Effector memory CD4-positive, alpha-beta T cell (primary cell): Measurements from ENCODE around the gene DNAJC21.

Experiments
- DNase-seq, 3 donors: peaks; one replicate each; pipeline ENCODE4 v3.0.0-alpha.2; 2020
- H3K27ac ChIP-seq: 2 replicates; pipeline ENCODE4 v1.7.0; 2013; ENCODE audit warnings: mild to moderate bottlenecking, low read length, moderate library complexity; ENCODE audit not compliant: insufficient read depth, poor library complexity, severe bottlenecking
- H3K27me3 ChIP-seq: replicated peaks from 2 replicates; pipeline ENCODE4 v1.7.0; 2013; ENCODE audit warnings: mild to moderate bottlenecking, low read length; ENCODE audit not compliant: insufficient read depth, control insufficient read depth, poor library complexity, severe bottlenecking
- H3K36me3 ChIP-seq: 2 replicates; pipeline ENCODE4 v1.7.0; 2013; ENCODE audit warnings: mild to moderate bottlenecking, low read length, moderate library complexity; ENCODE audit not compliant: control insufficient read depth, insufficient read depth
- H3K4me1 ChIP-seq: 2 replicates; pipeline ENCODE4 v1.7.0; 2013; ENCODE audit warnings: low read length, mild to moderate bottlenecking; ENCODE audit not compliant: control insufficient read depth, insufficient read depth, poor library complexity, severe bottlenecking
- H3K4me3 ChIP-seq: 2 replicates; pipeline ENCODE4 v1.7.0; 2013; ENCODE audit warnings: low read length, low read depth, mild to moderate bottlenecking; ENCODE audit not compliant: insufficient read depth, poor library complexity, severe bottlenecking
- H3K9me3 ChIP-seq: 2 replicates; pipeline ENCODE4 v1.7.0; 2013; ENCODE audit warnings: mild to moderate bottlenecking, low read length, moderate library complexity; ENCODE audit not compliant: control insufficient read depth

DNAJC21 gene

DNA sequence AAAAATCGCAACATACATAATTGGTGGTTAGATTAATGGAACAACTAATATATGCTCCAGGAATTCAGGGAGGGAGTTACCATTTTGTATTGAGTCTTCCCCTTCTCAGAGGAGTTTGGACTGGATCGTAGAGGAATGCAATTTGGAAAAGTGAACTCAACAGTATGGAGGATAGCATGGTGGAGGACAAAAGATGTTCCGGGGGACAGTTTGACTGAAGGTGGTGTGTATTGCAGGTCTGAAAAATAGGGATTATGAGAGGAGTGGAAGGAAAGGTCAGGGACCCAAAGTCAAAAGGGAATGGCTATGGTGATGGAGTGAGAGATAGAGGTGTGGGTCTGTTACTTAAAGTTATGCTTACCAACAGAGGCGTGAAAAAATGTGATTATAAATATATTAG is 1.5 kb downstream of the DNAJC21 start:
- peaks cover 13% of the 10 kb centered on the region for H3K36me3 ChIP-seq
- H3K4me1 ChIP-seq = peaks cover 11% of the 10 kb centered on the region
- H3K4me3 ChIP-seq = peak overlapping the region; percentile 98
- no peak for DNase-seq
- H3K9me3 ChIP-seq = no peaks in the 10 kb centered on the region
- no peaks in the 10 kb centered on the region for H3K27me3 ChIP-seq
- no peak overlapping the region for H3K27ac ChIP-seq

DNA sequence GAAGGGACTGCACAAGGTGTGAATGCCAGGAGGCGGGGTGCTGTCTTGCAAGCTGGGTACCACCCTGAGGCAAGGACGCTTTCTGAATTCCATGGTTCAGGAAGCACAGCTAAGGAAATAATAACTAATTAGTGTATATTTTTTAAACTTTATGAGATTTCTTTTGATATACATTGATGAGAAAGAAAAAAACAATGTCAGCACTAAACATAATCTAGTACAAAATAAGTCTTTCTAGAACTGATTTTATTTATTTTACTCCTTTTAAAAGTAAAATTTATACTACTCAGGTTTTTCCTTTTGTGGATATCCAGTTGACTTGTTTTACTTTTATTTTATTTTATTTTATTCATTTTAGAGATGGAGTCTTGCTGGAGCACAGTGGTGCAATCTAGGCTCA is 3.6 kb downstream of the DNAJC21 start:
- no peak for DNase-seq
- Histone ChIP-seq H3K4me3 (no peak overlapping the region), H3K36me3 (peaks cover 23% of the 10 kb centered on the region), H3K27me3 (no peaks in the 10 kb centered on the region), H3K4me1 (peaks cover 11% of the 10 kb centered on the region), H3K9me3 (no peaks in the 10 kb centered on the region), H3K27ac (no peak overlapping the region)

DNA sequence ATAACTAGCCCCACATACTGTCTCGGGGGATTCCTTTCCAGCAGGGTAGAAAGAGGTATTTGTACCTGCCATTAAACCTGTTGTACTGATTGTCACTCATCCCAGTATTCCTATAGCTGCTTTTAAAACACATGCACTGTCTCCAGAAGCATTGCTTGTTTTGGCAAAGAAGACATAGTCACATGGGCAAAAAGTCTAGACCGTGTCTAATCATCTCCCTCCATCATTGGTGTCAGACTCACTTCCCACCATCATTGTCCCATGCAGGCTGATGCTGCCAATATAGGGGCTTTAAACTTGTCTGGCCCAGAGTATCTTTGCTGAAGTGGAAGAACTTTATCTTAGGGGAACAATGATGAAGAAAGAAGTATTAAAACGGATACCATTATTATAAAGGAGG is 12.6 kb downstream of the DNAJC21 start:
- H3K4me3 ChIP-seq = no peak overlapping the region
- H3K4me1 ChIP-seq = no peaks in the 10 kb centered on the region
- no peaks in the 10 kb centered on the region for H3K9me3 ChIP-seq
- no peak overlapping the region for H3K27ac ChIP-seq
- DNase-seq = no peak
- peaks cover 64% of the 10 kb centered on the region for H3K36me3 ChIP-seq
- H3K27me3 ChIP-seq = no peaks in the 10 kb centered on the region

DNA sequence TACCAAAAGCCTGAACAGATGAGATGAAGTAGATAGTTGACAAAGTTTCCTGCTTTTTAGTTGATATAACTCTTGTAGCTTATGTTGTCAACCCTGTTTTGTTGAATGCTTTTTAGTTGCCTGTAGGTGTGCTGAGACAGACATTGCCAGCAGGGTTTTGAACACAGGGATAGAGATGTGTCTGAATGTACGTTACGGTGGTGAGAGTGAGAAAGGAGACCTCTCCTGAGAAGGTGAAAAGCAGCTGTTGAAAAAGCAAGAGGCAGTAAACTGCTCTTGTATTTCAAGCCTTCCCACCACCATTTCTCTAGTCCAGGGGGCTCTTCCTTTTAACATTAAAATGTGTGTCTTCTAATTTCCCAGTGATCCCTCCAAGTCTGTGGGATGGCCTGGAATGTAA is 14.7 kb downstream of the DNAJC21 start:
- H3K27me3 ChIP-seq = no peaks in the 10 kb centered on the region
- H3K9me3 ChIP-seq = no peaks in the 10 kb centered on the region
- H3K27ac ChIP-seq = no peak overlapping the region
- peaks cover 47% of the 10 kb centered on the region for H3K36me3 ChIP-seq
- H3K4me1 ChIP-seq = no peaks in the 10 kb centered on the region
- H3K4me3 ChIP-seq = no peak overlapping the region
- no peak for DNase-seq

DNA sequence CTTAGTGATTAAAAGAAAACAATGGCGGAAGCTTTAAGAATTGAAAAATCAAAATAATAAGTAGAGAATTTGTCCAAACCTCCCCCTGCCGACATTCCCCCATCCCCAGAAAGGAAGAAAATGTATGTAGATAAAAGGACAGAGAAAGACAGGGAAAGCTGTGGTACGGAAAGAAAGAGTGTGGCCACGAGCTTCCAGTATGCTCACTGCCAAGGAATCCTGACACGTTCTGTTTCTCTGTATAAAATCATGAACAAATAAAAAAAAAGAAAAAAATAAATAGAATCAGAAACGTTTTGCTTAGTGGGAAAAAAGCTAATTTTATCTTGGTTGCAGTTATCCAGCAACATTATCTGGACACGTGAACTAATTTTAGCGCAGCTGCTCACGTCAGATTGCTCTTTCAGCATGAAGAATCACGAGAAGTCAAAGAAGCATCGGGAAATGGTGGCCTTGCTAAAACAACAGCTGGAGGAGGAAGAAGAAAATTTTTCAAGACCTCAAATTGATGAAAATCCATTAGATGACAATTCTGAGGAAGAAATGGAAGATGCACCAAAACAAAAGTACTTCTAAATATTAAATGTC is 15.2 kb downstream of the DNAJC21 start:
- Histone ChIP-seq H3K9me3 (no peaks in the 10 kb centered on the region), H3K27ac (no peak overlapping the region), H3K36me3 (peaks cover 52% of the 10 kb centered on the region), H3K4me3 (no peak overlapping the region), H3K27me3 (no peaks in the 10 kb centered on the region), H3K4me1 (no peaks in the 10 kb centered on the region)
- no peak for DNase-seq

DNA sequence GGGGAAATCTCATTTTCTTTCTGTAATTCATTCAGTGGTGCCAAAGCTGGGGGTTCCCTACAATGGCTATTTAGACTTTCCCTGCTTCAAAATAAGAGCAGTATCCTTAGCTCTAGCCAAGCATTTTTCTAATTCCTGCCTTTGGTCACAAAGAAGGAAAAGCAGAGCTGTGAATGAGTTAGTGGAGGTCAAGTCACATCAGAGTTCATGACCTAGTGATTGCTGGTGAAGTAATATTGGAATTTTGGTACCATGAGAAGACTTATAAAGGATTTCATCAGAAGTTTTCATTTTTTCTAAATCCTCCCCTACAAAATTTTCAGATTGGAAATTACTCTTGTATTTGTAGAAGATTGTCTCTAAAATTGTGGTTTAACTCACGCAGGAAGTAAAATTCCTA is 28.0 kb downstream of the DNAJC21 start:
- no peak for DNase-seq
- no peaks in the 10 kb centered on the region for H3K9me3 ChIP-seq
- H3K27ac ChIP-seq = no peak overlapping the region
- H3K4me1 ChIP-seq = no peaks in the 10 kb centered on the region
- no peaks in the 10 kb centered on the region for H3K27me3 ChIP-seq
- H3K36me3 ChIP-seq = peaks cover 13% of the 10 kb centered on the region
- H3K4me3 ChIP-seq = no peak overlapping the region

DNA sequence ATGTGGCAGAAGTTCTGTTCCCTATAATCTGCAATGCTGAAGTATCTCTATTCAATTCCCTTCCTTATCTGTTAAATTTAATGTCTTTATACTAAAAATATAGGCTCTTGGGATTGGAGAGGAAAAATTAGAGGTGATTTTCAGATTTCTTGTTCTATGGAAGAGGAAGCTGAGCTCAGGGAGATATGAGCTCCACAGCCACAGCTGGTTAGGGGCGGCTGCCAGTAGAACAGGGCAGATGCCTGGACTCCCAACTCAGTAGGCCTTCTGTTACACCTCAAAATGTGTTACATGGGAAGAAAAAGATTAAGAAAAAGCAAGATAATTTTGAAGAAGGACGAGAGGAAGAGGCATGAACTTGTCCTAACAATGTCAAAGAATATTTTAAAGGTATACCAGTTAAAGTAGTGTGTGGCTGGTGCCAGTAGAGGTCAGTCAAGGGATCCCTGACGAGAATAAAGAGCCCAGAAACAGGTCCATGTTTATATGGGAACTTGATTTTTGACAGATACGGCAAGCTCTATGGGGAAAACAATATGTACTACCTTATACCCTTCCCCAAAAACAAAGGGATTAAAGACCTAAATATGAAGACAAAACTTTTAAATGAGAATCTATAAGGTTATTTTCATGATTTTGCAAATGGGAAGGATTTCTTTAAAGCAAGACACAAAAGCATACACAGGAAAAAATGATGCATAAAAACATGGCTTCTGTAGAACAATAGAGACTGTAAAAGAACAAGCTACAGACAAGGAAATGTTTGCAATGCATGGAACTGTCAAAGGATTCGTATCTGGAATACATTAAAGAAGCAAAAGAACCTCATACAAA is 28.7 kb downstream of the DNAJC21 start:
- H3K27me3 ChIP-seq = no peaks in the 10 kb centered on the region
- H3K36me3 ChIP-seq = peaks cover 13% of the 10 kb centered on the region
- DNase-seq = no peak
- no peak overlapping the region for H3K4me3 ChIP-seq
- H3K9me3 ChIP-seq = no peaks in the 10 kb centered on the region
- no peak overlapping the region for H3K27ac ChIP-seq
- no peaks in the 10 kb centered on the region for H3K4me1 ChIP-seq

DNA sequence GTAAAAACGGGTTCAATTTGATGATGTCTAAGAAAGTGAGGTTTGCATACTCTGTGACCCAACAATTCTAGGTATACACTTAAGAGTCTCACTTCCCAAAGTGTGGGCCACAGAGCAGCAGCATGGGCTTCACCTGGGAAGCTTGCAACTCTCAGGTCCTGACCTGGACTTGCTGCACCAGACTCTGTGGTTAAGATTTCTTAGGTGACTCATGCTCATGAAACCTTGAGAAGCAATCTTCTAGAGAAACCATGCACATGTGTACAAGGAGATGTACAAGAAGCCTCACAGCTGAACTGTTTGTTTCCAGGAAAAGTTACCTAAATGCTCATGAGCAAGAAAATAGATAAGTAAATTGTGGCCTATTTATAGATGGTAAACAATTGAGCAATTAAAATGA is 30.0 kb downstream of the DNAJC21 start:
- Histone ChIP-seq H3K27me3 (no peaks in the 10 kb centered on the region), H3K4me3 (no peak overlapping the region), H3K9me3 (no peaks in the 10 kb centered on the region), H3K36me3 (peaks cover 9% of the 10 kb centered on the region), H3K27ac (no peak overlapping the region), H3K4me1 (no peaks in the 10 kb centered on the region)
- DNase-seq = no peak

DNA sequence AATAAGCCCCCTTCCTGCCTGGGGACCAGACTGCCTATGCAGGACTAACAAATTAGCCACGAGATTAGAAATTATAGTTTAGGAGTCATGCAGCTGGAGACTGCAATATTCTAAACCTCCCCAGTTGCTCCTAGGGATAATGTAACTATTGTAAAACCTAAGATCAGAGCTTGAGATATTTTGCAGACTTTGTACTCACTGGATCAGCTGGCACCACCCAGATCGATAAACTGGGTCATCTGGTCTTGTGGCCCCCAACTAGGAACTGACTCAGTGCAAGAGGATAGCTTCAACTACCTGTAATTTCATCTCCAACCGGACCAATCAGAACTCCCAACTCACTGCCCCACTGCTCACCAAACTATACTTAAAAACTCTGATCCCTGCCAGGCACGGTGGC is 38.2 kb downstream of the DNAJC21 start:
- H3K27me3 ChIP-seq = no peaks in the 10 kb centered on the region
- no peak overlapping the region for H3K27ac ChIP-seq
- H3K4me3 ChIP-seq = no peak overlapping the region
- no peaks in the 10 kb centered on the region for H3K36me3 ChIP-seq
- H3K4me1 ChIP-seq = no peaks in the 10 kb centered on the region
- DNase-seq = no peak
- no peaks in the 10 kb centered on the region for H3K9me3 ChIP-seq

DNA sequence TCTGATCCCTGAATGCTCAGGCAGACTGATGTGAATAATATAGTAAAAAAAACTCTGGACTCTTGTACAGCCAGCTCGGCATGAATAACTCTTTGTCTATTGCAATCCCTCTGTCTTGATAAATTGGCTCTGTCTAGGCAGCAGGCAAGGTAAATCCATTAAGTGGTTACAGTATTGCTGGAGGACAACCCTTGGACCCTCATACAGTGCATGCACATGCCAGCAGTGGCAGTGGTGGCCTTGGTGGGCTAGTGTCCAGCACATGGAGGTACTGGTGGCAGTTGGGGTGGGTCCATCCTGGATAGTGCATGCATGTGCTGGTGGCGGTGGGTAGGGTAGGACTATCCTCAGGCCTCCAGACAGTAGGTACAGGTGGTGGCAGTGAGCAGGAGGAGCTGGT is 38.9 kb downstream of the DNAJC21 start:
- H3K27ac ChIP-seq = no peak overlapping the region
- DNase-seq = no peak
- no peaks in the 10 kb centered on the region for H3K9me3 ChIP-seq
- H3K4me1 ChIP-seq = no peaks in the 10 kb centered on the region
- H3K36me3 ChIP-seq = no peaks in the 10 kb centered on the region
- H3K27me3 ChIP-seq = no peaks in the 10 kb centered on the region
- H3K4me3 ChIP-seq = no peak overlapping the region
